ENCODE data around the gene TNFRSF6B.
"Not testable (repeated sequence)": the region's sequence is repeated elsewhere in the genome, so short reads cannot be mapped to it uniquely, and the experiment has no call there.

Gene TNFRSF6B

GRCh38 chr20:63696628-63697356 lies at the start of gene TNFRSF6B:
Gene TNFRSF6B (plus strand): TSS chr20:63696652. CDS start chr20:63696768, 116 bp downstream.
- no peak for DNase-seq (ENCODE audit: extremely low read depth in 1 of 2, low read depth in 1 of 2)

- no peak for DNase-seq (ENCODE audit: extremely low read depth in 1 of 2, low read depth in 1 of 2)
Measured at GRCh38 chr20:63648190-63648589, 48.3 kb upstream of the TNFRSF6B start.

GRCh38 chr20:63648895-63649589 lies 47.4 kb upstream of the TNFRSF6B start:
- no peak for DNase-seq (ENCODE audit: extremely low read depth in 1 of 2, low read depth in 1 of 2)

- DNase-seq (ENCODE audit: extremely low read depth in 1 of 2, low read depth in 1 of 2) = not testable (repeated sequence)
Measured at GRCh38 chr20:63650486-63650885, 46.0 kb upstream of the TNFRSF6B start.

GRCh38 chr20:63651942-63652191 lies 44.6 kb upstream of the TNFRSF6B start:
- DNase-seq (ENCODE audit: extremely low read depth in 1 of 2, low read depth in 1 of 2) = no peak

GRCh38 chr20:63652192-63652980 lies 44.1 kb upstream of the TNFRSF6B start:
- DNase-seq (ENCODE audit: extremely low read depth in 1 of 2, low read depth in 1 of 2) = no peak

- DNase-seq (ENCODE audit: extremely low read depth in 1 of 2, low read depth in 1 of 2) = peak in 1 of 2 donors; percentile 59
Measured at GRCh38 chr20:63653041-63653973, 43.1 kb upstream of the TNFRSF6B start, which contains the start of gene STMN3. Gene STMN3 (minus strand): TSS chr20:63653424. CDS start chr20:63653345, 79 bp downstream.

GRCh38 chr20:63653974-63654668 lies 42.3 kb upstream of the TNFRSF6B start:
- DNase-seq (ENCODE audit: extremely low read depth in 1 of 2, low read depth in 1 of 2) = no peak

GRCh38 chr20:63655249-63655648 lies 41.2 kb upstream of the TNFRSF6B start:
- no peak for DNase-seq (ENCODE audit: extremely low read depth in 1 of 2, low read depth in 1 of 2)

GRCh38 chr20:63656451-63656850 lies 40.0 kb upstream of the TNFRSF6B start:
- DNase-seq (ENCODE audit: extremely low read depth in 1 of 2, low read depth in 1 of 2) = no peak

GRCh38 chr20:63657260-63657936 lies 39.1 kb upstream of the TNFRSF6B start:
- DNase-seq (ENCODE audit: extremely low read depth in 1 of 2, low read depth in 1 of 2) = no peak

- peak; percentile 76 to 78 for DNase-seq (ENCODE audit: extremely low read depth in 1 of 2, low read depth in 1 of 2)
Measured at GRCh38 chr20:63657937-63658748, 38.3 kb upstream of the TNFRSF6B start, which contains the start of gene RTEL1. Gene RTEL1 (plus strand): TSS chr20:63658312. CDS start chr20:63659403, 1,091 bp downstream.

GRCh38 chr20:63658749-63659187 lies 37.7 kb upstream of the TNFRSF6B start:
- DNase-seq (ENCODE audit: extremely low read depth in 1 of 2, low read depth in 1 of 2) = no peak

- no peak for DNase-seq (ENCODE audit: extremely low read depth in 1 of 2, low read depth in 1 of 2)
Measured at GRCh38 chr20:63659370-63659769, 37.1 kb upstream of the TNFRSF6B start.

GRCh38 chr20:63660174-63660573 lies 36.3 kb upstream of the TNFRSF6B start:
- not testable (repeated sequence) for DNase-seq (ENCODE audit: extremely low read depth in 1 of 2, low read depth in 1 of 2)

- no peak for DNase-seq (ENCODE audit: extremely low read depth in 1 of 2, low read depth in 1 of 2)
Measured at GRCh38 chr20:63660622-63661021, 35.8 kb upstream of the TNFRSF6B start.

- DNase-seq (ENCODE audit: extremely low read depth in 1 of 2, low read depth in 1 of 2) = no peak
Measured at GRCh38 chr20:63661108-63661507, 35.3 kb upstream of the TNFRSF6B start.

Data from stimulated activated CD8-positive, alpha-beta memory T cell treated with anti-CD3 and anti-CD28 coated beads, Interleukin-7, amount 100 ng/mL, for 48 hours (primary cell).